GM12875 (cell line): ENCODE results near the gene SLC38A4.

Experiments
- H3K4me3 ChIP-seq: one replicate; pipeline ENCODE4 v1.5.1; 2011; ENCODE audit warnings: low read depth, low read length, control low read depth
- CTCF ChIP-seq: IDR thresholded peaks from 2 replicates; pipeline ENCODE4 v1.5.1; 2011; ENCODE audit warnings: low read depth, mild to moderate bottlenecking, control low read depth, inconsistent platforms, low read length, moderate library complexity, borderline replicate concordance; ENCODE audit not compliant: insufficient read depth

SLC38A4 gene

GRCh38 chr12:46825591-46826414 is at the start of gene SLC38A4:
Gene SLC38A4, minus strand, starts transcription at chr12:46825997. Its CDS starts 32,926 bp downstream, at chr12:46793071.
- no peak for TF ChIP-seq CTCF
- H3K4me3 ChIP-seq, result no peak within 1 kb of the TSS

GRCh38 chr12:46875095-46875494 is 49.3 kb upstream of the SLC38A4 start:
- no peak overlapping the region for H3K4me3 ChIP-seq
- no peak for TF ChIP-seq CTCF

- TF ChIP-seq CTCF, result no peak
These were observed 48.8 kb upstream of the SLC38A4 start for GRCh38 chr12:46874642-46875041.

GRCh38 chr12:46872135-46872534 is 46.3 kb upstream of the SLC38A4 start:
- TF ChIP-seq CTCF, result no peak
- no peak overlapping the region for H3K4me3 ChIP-seq

More at GRCh38 chr12:46874642-46875041, 48.8 kb upstream of the SLC38A4 start:
- H3K4me3 ChIP-seq, result no peak overlapping the region

GRCh38 chr12:46865311-46865710 is 39.5 kb upstream of the SLC38A4 start:
- no peak for TF ChIP-seq CTCF
- no peak overlapping the region for H3K4me3 ChIP-seq

GRCh38 chr12:46858368-46858767 is 32.6 kb upstream of the SLC38A4 start:
- no peak overlapping the region for H3K4me3 ChIP-seq

More at GRCh38 chr12:46858368-46858767, 32.6 kb upstream of the SLC38A4 start:
- no peak for TF ChIP-seq CTCF
